Progenitor cell of endocrine pancreas (in vitro differentiated cells): ENCODE measurements around the gene C4orf50. TPM values are rescaled to one million over a fixed set of nuclear protein-coding genes. Genes with fewer than 3 reads are reported as not detected.

Experiments used
- DNase-seq: peaks from one replicate; pipeline ENCODE4 v3.0.0; 2021; ENCODE audit warnings: low spot score; ENCODE audit not compliant: unreplicated experiment
- H3K27ac Mint-ChIP-seq: 2 replicates; pipeline ENCODE4 v1.8.0; 2021; ENCODE audit warnings: mild to moderate bottlenecking, moderate library complexity, mixed read lengths
- H3K27me3 Mint-ChIP-seq: 2 replicates; pipeline ENCODE4 v1.8.0; 2021; ENCODE audit warnings: mixed read lengths
- H3K36me3 Mint-ChIP-seq: 2 replicates; pipeline ENCODE4 v1.8.0; 2022; ENCODE audit warnings: mixed read lengths; ENCODE audit not compliant: insufficient read depth
- H3K4me1 Mint-ChIP-seq: 2 replicates; pipeline ENCODE4 v1.8.0; 2021; ENCODE audit warnings: low read depth, mixed read lengths
- H3K4me3 Mint-ChIP-seq: 2 replicates; pipeline ENCODE4 v1.8.0; 2021; ENCODE audit warnings: low read depth, mild to moderate bottlenecking, moderate library complexity, mixed read lengths
- H3K9me3 Mint-ChIP-seq: 2 replicates; pipeline ENCODE4 v1.8.0; 2021; ENCODE audit warnings: low read depth, mixed read lengths
- total RNA-seq: library from RNA; stranded (reverse); gene quantifications from 2 replicates; pipeline ENCODE4 v1.2.1, GENCODE V29; 2021
- TF ChIP-seq, protein P1 (sequence below): fragments of 200-600 bp; sonication (generic); IDR thresholded peaks from one replicate; pipeline ENCODE4 v1.5.0; 2021; ENCODE audit warnings: antibody characterized with exemption, mild to moderate bottlenecking; ENCODE audit not compliant: unreplicated experiment

Gene C4orf50
- total RNA-seq, 1 donor from 2014 or later: 0.19 TPM

DNA sequence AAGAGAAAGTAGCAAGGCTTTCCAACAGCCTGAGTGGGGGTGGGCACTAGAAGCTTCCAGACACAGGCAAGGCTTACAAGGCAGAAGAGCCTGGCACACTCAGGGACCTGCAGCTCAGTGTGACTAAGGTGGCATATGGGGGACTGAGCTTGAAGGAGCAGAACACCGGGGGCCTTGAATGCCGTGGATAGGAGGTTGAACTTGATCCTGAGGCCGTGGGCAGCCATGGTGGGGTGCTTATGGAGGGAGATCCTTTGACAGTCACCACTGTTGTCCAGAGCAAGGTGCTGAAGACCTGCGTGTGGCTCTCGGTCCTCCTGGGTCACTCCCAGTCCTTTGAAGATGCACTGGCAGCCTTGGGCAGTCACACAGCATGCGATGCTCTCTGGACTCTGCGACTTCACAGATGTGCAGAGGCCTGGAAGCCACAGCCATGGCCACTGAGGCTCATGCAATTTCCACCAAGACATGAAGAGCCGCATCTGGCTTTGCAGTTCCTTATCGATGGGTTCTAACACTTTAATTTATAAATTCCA is 18.3 kb downstream of the C4orf50 start:
- Mint-ChIP-seq H3K27me3 (peaks cover 37% of the 10 kb centered on the region), H3K4me1 (no peaks in the 10 kb centered on the region), H3K9me3 (no peaks in the 10 kb centered on the region), H3K27ac (no peak overlapping the region), H3K36me3 (no peaks in the 10 kb centered on the region), H3K4me3 (no peak overlapping the region)
- TF ChIP-seq, protein P1, sequence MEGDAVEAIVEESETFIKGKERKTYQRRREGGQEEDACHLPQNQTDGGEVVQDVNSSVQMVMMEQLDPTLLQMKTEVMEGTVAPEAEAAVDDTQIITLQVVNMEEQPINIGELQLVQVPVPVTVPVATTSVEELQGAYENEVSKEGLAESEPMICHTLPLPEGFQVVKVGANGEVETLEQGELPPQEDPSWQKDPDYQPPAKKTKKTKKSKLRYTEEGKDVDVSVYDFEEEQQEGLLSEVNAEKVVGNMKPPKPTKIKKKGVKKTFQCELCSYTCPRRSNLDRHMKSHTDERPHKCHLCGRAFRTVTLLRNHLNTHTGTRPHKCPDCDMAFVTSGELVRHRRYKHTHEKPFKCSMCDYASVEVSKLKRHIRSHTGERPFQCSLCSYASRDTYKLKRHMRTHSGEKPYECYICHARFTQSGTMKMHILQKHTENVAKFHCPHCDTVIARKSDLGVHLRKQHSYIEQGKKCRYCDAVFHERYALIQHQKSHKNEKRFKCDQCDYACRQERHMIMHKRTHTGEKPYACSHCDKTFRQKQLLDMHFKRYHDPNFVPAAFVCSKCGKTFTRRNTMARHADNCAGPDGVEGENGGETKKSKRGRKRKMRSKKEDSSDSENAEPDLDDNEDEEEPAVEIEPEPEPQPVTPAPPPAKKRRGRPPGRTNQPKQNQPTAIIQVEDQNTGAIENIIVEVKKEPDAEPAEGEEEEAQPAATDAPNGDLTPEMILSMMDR: no peak
- DNase-seq: no peak

DNA sequence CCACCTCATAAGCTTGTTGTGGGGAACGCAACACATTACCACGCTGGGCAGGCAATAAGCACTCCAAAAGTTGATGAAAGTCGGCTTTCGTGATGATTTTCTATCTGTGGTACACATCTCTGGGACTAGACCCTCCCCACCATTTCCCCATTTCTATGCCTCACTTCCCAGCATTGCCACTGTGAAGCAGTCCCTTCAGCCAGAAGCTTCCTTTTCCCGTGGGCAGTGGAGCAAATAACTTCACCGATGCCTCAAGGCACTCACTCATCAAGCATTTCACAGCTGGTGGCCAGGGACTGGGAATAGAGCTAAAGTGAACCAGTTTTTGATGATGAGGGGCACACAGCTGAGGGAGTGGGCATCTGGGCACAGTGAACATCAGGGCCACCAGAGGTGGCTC is 18.9 kb downstream of the C4orf50 start:
- Mint-ChIP-seq H3K9me3 (no peaks in the 10 kb centered on the region), H3K4me1 (no peaks in the 10 kb centered on the region), H3K36me3 (no peaks in the 10 kb centered on the region), H3K27me3 (peaks cover 37% of the 10 kb centered on the region), H3K4me3 (no peak overlapping the region), H3K27ac (no peak overlapping the region)
- TF ChIP-seq, protein P1: no peak
- no peak for DNase-seq

DNA sequence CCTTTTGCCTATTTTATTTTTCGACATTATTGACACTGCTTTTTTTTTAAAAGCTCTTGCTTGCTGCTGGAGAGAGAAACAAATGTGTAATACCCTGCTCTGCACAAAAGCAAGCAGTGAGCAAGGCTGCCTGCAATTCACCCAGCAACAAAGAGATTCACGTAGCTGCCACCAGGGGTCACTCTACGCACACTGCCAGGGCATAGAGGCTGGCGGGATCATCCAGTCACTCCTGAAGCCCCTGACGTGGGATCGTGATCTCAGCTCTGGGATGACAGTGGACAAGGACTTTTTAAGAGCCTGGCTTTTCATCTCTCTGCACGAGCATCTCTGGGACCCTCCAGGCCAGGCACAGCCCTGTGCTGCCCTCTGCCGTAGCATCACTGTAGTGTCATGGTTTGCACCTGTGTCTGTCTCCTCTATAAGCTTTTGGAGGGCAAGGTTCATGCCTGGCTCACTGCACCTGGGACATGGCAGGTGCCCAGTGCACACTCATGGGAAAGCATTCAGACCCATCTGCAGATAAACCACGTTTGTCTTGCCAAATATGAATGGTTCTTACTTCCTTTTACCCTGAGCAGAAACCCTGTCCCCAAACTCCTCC is 19.8 kb downstream of the C4orf50 start:
- Mint-ChIP-seq H3K4me3 (no peak overlapping the region), H3K4me1 (no peaks in the 10 kb centered on the region), H3K27me3 (peaks cover 37% of the 10 kb centered on the region), H3K36me3 (no peaks in the 10 kb centered on the region), H3K9me3 (no peaks in the 10 kb centered on the region), H3K27ac (no peak overlapping the region)
- TF ChIP-seq, protein P1: peak; percentile 98
- DNase-seq: peak; percentile 57

DNA sequence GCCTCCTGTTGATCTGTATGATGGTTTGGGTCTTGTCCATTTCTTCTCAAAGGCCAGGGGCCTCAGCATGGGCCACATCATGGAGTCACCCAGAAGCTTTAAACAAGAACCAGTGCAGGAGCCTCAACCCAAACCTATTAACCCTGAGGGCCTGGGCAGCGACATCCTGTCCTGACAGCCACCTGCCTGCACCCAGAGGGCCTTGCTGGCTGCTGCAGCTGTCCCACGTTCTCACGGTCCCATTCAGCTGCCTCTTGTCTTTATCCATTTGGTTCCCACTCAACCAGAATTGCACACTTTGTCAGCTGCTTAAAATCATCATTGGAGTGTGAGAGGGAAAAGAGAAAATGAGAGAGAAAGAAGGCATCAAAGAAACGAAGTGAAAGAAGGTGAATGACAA is 21.6 kb downstream of the C4orf50 start:
- no peak for DNase-seq
- no peak overlapping the region for H3K4me3 Mint-ChIP-seq
- TF ChIP-seq, protein P1: no peak
- no peaks in the 10 kb centered on the region for H3K4me1 Mint-ChIP-seq
- no peaks in the 10 kb centered on the region for H3K36me3 Mint-ChIP-seq
- H3K9me3 Mint-ChIP-seq: no peaks in the 10 kb centered on the region
- H3K27ac Mint-ChIP-seq: no peak overlapping the region
- peaks cover 37% of the 10 kb centered on the region for H3K27me3 Mint-ChIP-seq

DNA sequence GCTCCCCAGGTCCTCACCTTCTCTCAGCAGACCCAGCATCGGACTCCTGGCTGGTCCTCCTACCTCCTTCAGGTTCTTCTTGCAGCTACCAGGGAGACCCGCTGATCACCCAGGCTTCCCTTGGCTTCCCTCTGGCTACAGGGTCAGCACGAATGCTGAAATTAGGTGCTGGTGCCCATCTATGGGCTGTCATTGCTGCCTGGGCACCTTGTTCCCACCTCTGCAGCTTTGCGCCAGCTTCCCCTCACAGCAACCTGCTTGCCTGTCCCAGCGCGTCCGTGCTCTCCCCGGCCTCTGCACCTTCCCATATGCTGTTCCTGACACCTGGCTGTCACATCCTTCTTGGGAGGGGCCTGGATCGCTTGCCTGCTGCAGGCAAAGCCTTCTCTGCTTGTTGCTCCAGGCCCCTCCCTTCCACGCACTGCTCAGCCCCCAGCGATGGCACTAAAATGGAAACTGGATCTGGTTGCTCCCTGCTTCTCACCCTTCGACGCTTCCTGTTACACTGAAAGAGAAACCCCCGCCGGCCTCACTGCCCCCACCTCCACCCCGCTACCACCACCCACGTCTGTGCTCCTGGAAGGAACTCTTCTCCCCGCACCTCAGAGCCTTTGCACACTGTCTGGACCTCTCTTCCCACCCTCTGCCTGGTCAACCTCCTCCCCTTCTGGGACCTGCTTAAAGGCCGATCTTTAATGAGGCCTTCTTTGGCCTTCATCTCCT is 22.2 kb downstream of the C4orf50 start:
- no peaks in the 10 kb centered on the region for H3K9me3 Mint-ChIP-seq

More for the DNA sequence above, 22.2 kb downstream of the C4orf50 start:
- DNase-seq: no peak
- TF ChIP-seq, protein P1: no peak
- Mint-ChIP-seq H3K27ac (no peak overlapping the region), H3K4me3 (no peak overlapping the region), H3K36me3 (no peaks in the 10 kb centered on the region), H3K4me1 (no peaks in the 10 kb centered on the region), H3K27me3 (peaks cover 38% of the 10 kb centered on the region)
